Astrocyte (in vitro differentiated cells and primary cell): ENCODE measurements around the gene CIDEB.

ENCODE experiments used
- EZH2 ChIP-seq: IDR thresholded peaks from 2 replicates; pipeline ENCODE4 v1.6.1; 2012; ENCODE audit warnings: mild to moderate bottlenecking, low read length, inconsistent platforms; ENCODE audit not compliant: insufficient read depth
- TF ChIP-seq, protein P1 (sequence below): IDR thresholded peaks from 2 replicates; pipeline ENCODE4 v1.5.1; 2011; ENCODE audit warnings: low read depth, mild to moderate bottlenecking, inconsistent platforms, low read length, moderate library complexity; ENCODE audit not compliant: insufficient read depth

DNA sequence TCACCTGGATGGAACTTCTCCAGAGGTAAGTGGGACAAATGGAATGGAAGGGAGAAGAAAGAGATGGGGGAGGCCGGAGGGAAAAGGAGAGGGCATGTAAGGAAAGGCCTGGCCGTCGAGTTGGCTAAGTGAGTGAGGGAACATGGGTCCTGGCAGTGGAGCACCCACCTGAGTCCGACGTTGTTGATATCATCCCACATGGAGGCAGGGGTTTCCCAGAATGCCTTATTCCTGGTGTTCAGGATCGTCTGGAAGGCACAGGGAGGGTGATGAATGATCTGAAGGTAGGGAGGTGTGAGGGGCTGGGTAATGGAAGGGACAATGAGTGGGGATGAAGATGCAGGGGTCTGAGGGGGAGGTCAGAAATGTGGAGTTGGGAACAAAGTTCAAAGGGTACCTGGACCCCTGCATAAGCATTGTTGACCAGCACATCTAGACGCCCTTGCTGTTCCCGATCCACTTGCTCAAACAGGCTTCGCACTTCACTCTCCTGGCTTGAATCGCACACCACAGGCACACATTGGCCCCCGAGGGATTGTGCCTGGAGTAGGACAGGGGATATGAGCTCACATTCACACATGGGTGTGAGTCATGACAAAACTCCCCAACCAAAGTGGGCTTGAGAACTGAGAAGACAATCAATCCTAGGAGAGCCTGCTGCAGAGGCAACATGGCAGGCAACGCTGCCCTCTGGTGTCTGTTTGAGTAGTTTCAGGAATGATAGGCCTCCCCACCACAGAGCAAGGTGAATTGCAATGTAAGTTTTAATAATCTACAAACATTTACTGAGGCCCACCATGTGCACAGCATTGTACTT lies 11.2 kb downstream of the CIDEB start:
- TF ChIP-seq, protein P1, sequence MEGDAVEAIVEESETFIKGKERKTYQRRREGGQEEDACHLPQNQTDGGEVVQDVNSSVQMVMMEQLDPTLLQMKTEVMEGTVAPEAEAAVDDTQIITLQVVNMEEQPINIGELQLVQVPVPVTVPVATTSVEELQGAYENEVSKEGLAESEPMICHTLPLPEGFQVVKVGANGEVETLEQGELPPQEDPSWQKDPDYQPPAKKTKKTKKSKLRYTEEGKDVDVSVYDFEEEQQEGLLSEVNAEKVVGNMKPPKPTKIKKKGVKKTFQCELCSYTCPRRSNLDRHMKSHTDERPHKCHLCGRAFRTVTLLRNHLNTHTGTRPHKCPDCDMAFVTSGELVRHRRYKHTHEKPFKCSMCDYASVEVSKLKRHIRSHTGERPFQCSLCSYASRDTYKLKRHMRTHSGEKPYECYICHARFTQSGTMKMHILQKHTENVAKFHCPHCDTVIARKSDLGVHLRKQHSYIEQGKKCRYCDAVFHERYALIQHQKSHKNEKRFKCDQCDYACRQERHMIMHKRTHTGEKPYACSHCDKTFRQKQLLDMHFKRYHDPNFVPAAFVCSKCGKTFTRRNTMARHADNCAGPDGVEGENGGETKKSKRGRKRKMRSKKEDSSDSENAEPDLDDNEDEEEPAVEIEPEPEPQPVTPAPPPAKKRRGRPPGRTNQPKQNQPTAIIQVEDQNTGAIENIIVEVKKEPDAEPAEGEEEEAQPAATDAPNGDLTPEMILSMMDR, result peak; percentile 88
- TF ChIP-seq EZH2, result no peak
